Measurements from ENCODE around the gene ZNF839. TPM values are rescaled to one million over a fixed set of nuclear protein-coding genes. Genes with fewer than 3 reads are reported as not detected.

ZNF839 gene
- total RNA-seq, 4 donors from 2014 or later = 4.7 to 7.2 (median 6.1) TPM

- no peak for DNase-seq
- Histone ChIP-seq H3K4me1 (peaks cover 0 to 13% (median 0%) of the 10 kb centered on the region in 3 donors), H3K4me3 (no peak overlapping the region), H3K27me3 (no peaks in the 10 kb centered on the region), H3K36me3 (peaks cover 0 to 9% (median 0%) of the 10 kb centered on the region in 3 donors), H3K27ac (peak overlapping the region in 1 of 4 donors; percentile 33), H3K9me3 (no peaks in the 10 kb centered on the region)
- WGBS, 2 donors = 67 to 77% methylated on average over 2 of the region's 2 CpGs
- intact Hi-C loops (cut with DNase I) = no loop called here
- no peak for TF ChIP-seq CTCF (IDR thresholded peaks at IDR 0.05)
- no peak for TF ChIP-seq POLR2A (IDR thresholded peaks at IDR 0.05)
Measured at GRCh38 chr14:102390064-102390855, 70.7 kb downstream of the ZNF839 start.

Other genes starting within 250 kb of the ZNF839 start
- 100 to 1,000 TPM; 224 to 950 (median 420) TPM for gene HSP90AA1, start 232.7 kb upstream of the ZNF839 start, total RNA-seq
- 10 to 100 TPM; 16.0 to 21.9 (median 19.1) TPM for gene WDR20, start 179.8 kb upstream of the ZNF839 start, total RNA-seq
- 1 to 10 TPM; 6.2 to 8.3 (median 6.4) TPM for gene MOK, start 14.6 kb upstream of the ZNF839 start, total RNA-seq
- 10 to 100 TPM; 23.2 to 42.4 (median 38.0) TPM for gene CINP, start 43.1 kb downstream of the ZNF839 start, total RNA-seq
- gene TECPR2, start 43.2 kb downstream of the ZNF839 start, total RNA-seq = 10 to 100 TPM in 3 of 4 donors, 1 to 10 TPM in 1; 5.4 to 18.1 (median 12.9) TPM
- 10 to 100 TPM; 20.0 to 39.0 (median 30.2) TPM for gene ANKRD9, start 190.0 kb downstream of the ZNF839 start, total RNA-seq